Upper lobe of left lung (tissue), 6 donors: ENCODE measurements around the gene KCNQ1OT1. TPM values are rescaled to one million over a fixed set of nuclear protein-coding genes. Genes with fewer than 3 reads are reported as not detected.

Experiments used
- ATAC-seq, 2 donors: fragments of 200-7000 bp; cut with Tn5 transposase; one replicate each; pipeline ENCODE4 v1.9.1; 2022; ENCODE audit warnings: mild to moderate bottlenecking in 2 of 2, moderate library complexity in 2 of 2; ENCODE audit not compliant: low FRiP score in 2 of 2
- DNase-seq, 2 donors: peaks; one replicate each; pipeline ENCODE4 v3.0.0-alpha.2; 2019 to 2020
- H3K27ac ChIP-seq, 4 donors: fragments of 200-600 bp; sonication (generic); one replicate each; pipeline ENCODE4 v1.5.1; 2016 to 2019
- H3K27me3 ChIP-seq, 4 donors: fragments of 200-600 bp; sonication (generic); one replicate each; pipeline ENCODE4 v1.5.1; 2017 to 2019
- H3K36me3 ChIP-seq, 4 donors: fragments of 200-600 bp; sonication (generic); one replicate each; pipeline ENCODE4 v1.5.1; 2016 to 2019
- H3K4me1 ChIP-seq, 4 donors: fragments of 200-600 bp; sonication (generic); one replicate each; pipeline ENCODE4 v1.5.1; 2018 to 2019
- H3K4me3 ChIP-seq, 4 donors: fragments of 200-600 bp; sonication (generic); one replicate each; pipeline ENCODE4 v1.5.1; 2017 to 2019; ENCODE audit warnings: mild to moderate bottlenecking in 2 of 4, moderate library complexity in 1 of 4
- H3K9me3 ChIP-seq, 4 donors: fragments of 200-600 bp; sonication (generic); one replicate each; pipeline ENCODE4 v1.5.1; 2018 to 2019
- EP300 ChIP-seq, 4 donors: sonication (generic); formaldehyde crosslinking; IDR thresholded peaks; one replicate each; pipeline ENCODE4 v1.5.1; 2017; ENCODE audit warnings: antibody characterized with exemption in 4 of 4, control low read depth in 2 of 4
- POLR2A ChIP-seq, 4 donors: fragments of 450-650 bp; IDR thresholded peaks; one replicate each; pipeline ENCODE4 v1.5.1; 2016 to 2017; ENCODE audit warnings: antibody characterized with exemption in 4 of 4, mild to moderate bottlenecking in 2 of 4
- POLR2AphosphoS5 ChIP-seq, 2 donors: sonication (generic); formaldehyde crosslinking; IDR thresholded peaks; one replicate each; pipeline ENCODE4 v1.5.1; 2017; ENCODE audit warnings: antibody characterized with exemption in 2 of 2
- WGBS, 2 donors: methylation state at CpG; one replicate each; pipeline ENCODE4 v1.1.5; 2017 to 2018; 5-methylcytosine and 5-hydroxymethylcytosine counted together
- total RNA-seq, 6 donors: library from RNA; depleted of rRNA in 4 of 6; stranded (reverse); fragments of >200 nt in 4 of 6; gene quantifications; one replicate each; pipeline versions ENCODE4 v1.1.0 to v1.2.1, GENCODE V29; 2016 to 2021
- TF ChIP-seq, protein P1 (sequence below), 6 experiments: fragments of 450-650 bp in 4 of 6; fragments of 200-600 bp in 2 of 6; sonication (generic) in 2 of 6; IDR thresholded peaks; one replicate each; pipeline ENCODE4 v1.5.1; 2016 to 2019; ENCODE audit warnings: antibody characterized with exemption in 6 of 6
- donor health status: DM: no; HTN: no; CAD: no; lungs with moderate emphysema.
- donor health status: DM: no; HTN: yes; CAD: no; lungs with severe emphysema.

The KCNQ1OT1 gene
- total RNA-seq, 6 donors from 2014 or later = 1.1 to 6.3 (median 4.1) TPM

DNA sequence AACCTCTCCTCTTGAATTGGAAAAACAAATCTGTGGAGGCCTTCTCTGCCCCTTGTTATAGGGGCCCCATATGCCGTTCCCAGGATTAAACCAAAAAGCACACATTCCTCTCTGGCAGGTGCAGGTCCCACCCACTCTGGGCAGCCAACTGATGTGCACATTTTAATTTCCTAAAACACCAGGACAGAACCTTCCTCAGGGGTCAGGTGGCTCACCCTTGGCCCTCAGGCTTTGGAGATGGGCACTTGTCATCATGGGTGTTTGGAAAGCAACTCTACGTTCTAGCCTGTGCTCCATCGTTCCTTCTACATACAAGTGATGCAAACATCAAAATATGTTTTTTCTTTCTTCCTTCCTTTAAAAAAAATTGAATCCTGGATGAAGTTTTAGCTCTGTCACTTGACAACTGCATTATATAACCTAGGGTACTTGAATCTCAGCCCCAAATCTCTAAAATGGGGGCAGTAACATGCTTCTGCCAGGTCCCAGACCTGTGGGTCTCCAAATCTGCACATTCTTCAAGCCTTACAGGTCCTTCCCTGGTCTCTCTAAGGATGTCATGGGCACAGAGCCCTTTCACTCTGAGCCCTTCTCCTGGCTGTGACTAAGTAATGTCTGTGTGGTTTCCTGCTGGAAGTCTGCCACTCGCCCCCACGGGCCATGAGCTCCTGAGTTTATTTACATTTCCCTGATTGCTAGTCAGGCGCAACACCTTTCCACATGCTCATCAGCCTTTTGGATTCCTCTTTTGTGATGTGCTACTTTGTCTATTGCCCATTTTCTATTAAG lies 43.8 kb downstream of the KCNQ1OT1 start:
- ATAC-seq (no peak), DNase-seq (no peak)
- WGBS, 2 donors = 35 to 46% methylated on average over 5 to 6 of the region's 6 CpGs
- H3K4me3 ChIP-seq = no peak overlapping the region
- peaks cover 0 to 4% (median 2%) of the 10 kb centered on the region in 4 donors for H3K4me1 ChIP-seq
- no peak overlapping the region for H3K27ac ChIP-seq
- H3K9me3 ChIP-seq = peaks cover 6 to 41% (median 21%) of the 10 kb centered on the region in 4 donors
- no peaks in the 10 kb centered on the region for H3K36me3 ChIP-seq
- no peak for TF ChIP-seq POLR2AphosphoS5 (IDR thresholded peaks at IDR 0.05)
- TF ChIP-seq POLR2A (IDR thresholded peaks at IDR 0.05) = no peak
- TF ChIP-seq, protein P1, sequence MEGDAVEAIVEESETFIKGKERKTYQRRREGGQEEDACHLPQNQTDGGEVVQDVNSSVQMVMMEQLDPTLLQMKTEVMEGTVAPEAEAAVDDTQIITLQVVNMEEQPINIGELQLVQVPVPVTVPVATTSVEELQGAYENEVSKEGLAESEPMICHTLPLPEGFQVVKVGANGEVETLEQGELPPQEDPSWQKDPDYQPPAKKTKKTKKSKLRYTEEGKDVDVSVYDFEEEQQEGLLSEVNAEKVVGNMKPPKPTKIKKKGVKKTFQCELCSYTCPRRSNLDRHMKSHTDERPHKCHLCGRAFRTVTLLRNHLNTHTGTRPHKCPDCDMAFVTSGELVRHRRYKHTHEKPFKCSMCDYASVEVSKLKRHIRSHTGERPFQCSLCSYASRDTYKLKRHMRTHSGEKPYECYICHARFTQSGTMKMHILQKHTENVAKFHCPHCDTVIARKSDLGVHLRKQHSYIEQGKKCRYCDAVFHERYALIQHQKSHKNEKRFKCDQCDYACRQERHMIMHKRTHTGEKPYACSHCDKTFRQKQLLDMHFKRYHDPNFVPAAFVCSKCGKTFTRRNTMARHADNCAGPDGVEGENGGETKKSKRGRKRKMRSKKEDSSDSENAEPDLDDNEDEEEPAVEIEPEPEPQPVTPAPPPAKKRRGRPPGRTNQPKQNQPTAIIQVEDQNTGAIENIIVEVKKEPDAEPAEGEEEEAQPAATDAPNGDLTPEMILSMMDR (IDR thresholded peaks at IDR 0.05) = no peak
- no peak for TF ChIP-seq EP300 (IDR thresholded peaks at IDR 0.05)
- H3K27me3 ChIP-seq = no peaks in the 10 kb centered on the region

DNA sequence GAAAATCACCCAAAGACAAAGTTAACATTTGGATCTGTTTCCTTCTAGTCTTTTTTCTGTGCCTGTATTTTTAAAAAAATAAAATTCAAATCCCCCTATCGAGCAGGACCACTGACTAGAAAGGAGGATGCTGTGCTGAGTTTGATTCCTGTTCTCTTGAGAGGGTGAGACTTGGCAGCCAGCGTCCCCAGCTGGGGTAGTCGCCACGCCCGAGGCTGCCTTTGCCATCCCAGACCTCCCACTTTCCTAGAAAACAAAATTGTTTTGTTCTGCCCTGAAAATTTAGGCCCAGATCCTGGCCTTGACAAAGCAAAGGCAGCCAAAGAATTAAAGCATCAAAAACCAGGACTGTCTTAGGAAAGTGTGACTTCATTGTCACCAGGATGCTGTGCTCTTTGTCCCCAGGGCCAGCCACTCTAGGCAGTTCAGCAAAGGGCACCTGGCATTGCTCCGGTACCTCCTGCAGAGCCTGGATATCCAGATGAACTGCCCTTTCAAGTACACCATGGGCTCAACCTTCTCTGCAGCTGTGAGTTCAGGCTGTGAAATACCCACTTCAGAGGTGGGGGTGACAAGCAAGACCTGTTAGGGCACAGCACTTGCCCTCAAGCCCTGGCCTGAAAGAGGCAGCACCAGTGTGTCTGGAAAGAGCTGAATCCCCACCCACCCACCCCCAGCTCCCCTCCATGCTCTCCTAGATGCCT lies 44.6 kb downstream of the KCNQ1OT1 start:
- DNase-seq (no peak), ATAC-seq (peak in 1 of 2 donors; percentile 9)
- no peaks in the 10 kb centered on the region for H3K27me3 ChIP-seq
- WGBS, 2 donors = 91 to 96% methylated on average over 6 of the region's 6 CpGs
- H3K36me3 ChIP-seq = no peaks in the 10 kb centered on the region
- peaks cover 0 to 4% (median 2%) of the 10 kb centered on the region in 4 donors for H3K4me1 ChIP-seq
- TF ChIP-seq POLR2A (IDR thresholded peaks at IDR 0.05) (no peak), POLR2AphosphoS5 (IDR thresholded peaks at IDR 0.05) (no peak), EP300 (IDR thresholded peaks at IDR 0.05) (no peak)
- TF ChIP-seq, protein P1 (IDR thresholded peaks at IDR 0.05) = no peak
- peaks cover under 1 to 44% (median 25%) of the 10 kb centered on the region in 4 donors for H3K9me3 ChIP-seq
- no peak overlapping the region for H3K27ac ChIP-seq
- no peak overlapping the region for H3K4me3 ChIP-seq

DNA sequence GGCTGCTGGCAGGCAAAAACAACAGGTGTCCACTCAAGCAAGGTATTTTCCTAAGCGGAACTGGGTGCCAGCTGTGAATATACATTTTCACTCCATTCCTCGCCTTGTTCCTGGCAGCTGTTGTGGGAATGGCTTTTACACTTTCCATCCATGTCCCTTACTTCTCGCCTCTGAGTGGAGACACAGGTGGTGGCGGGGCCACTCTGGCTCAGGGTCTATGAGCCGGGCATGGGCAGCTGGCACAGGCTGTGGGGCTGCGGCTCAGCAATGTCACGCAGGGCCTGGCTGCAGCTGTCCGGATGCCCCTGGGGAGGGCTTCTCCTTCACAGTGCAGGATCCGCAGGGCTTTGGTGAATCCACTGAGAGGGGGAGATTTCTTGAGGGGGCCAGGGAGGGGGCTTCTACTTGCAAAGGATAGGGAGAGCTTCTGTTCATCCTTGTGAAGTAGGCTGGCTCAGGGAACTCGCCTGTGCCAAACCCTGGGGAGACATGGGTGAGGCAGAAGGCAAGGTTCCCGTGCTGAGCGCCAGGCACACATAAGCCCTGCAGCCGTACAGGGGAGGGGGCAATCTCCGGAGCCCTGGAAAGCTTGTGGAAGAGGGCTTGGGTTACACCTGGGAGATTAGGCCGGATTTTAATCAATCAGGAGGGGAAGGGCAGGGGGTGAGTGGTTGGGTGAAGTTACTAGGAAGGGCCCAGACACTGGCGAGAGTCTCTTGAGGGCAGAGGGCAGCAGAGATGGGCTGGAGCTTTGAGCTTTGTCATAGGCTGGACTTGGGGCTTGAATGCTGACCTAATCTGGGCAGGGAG lies 45.7 kb downstream of the KCNQ1OT1 start:
- 92 to 93% methylated on average over 16 of the region's 16 CpGs for WGBS, 2 donors
- TF ChIP-seq, protein P1 (IDR thresholded peaks at IDR 0.05) = no peak
- TF ChIP-seq POLR2AphosphoS5 (IDR thresholded peaks at IDR 0.05) = no peak
- no peak for TF ChIP-seq EP300 (IDR thresholded peaks at IDR 0.05)
- TF ChIP-seq POLR2A (IDR thresholded peaks at IDR 0.05) = no peak
- Histone ChIP-seq H3K9me3 (peaks cover 11 to 54% (median 31%) of the 10 kb centered on the region in 4 donors), H3K4me1 (peaks cover 0 to 4% (median 2%) of the 10 kb centered on the region in 4 donors), H3K27ac (no peak overlapping the region), H3K4me3 (no peak overlapping the region), H3K27me3 (no peaks in the 10 kb centered on the region), H3K36me3 (no peaks in the 10 kb centered on the region)
- DNase-seq = peak in 1 of 2 donors; percentile 58
- ATAC-seq = no peak

DNA sequence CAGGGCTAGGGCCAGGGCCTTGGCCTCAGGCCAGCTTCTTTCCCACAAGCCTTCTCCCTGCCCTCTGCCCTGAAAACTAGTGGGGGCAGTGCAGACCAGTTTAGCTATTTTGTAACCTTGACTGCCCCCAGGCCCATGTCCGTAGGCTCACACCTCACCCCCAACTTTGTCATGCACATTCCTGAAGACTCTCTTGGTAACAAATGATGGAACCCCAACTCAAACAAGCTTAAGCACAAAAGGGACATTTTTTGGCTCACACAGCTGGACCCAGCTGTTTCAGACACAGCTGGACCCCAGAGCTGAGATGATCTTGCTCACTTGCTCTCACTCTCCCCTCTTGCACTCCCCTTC lies 46.6 kb downstream of the KCNQ1OT1 start:
- Histone ChIP-seq H3K27ac (no peak overlapping the region), H3K9me3 (peaks cover 18 to 62% (median 35%) of the 10 kb centered on the region in 4 donors), H3K36me3 (no peaks in the 10 kb centered on the region), H3K4me3 (no peak overlapping the region), H3K4me1 (peaks cover 0 to 4% (median 2%) of the 10 kb centered on the region in 4 donors), H3K27me3 (no peaks in the 10 kb centered on the region)
- TF ChIP-seq POLR2A (IDR thresholded peaks at IDR 0.05) (no peak), POLR2AphosphoS5 (IDR thresholded peaks at IDR 0.05) (no peak), EP300 (IDR thresholded peaks at IDR 0.05) (no peak)
- TF ChIP-seq, protein P1 (IDR thresholded peaks at IDR 0.05) = no peak
- ATAC-seq (no peak), DNase-seq (no peak)
- WGBS, 2 donors = 93 to 100% methylated on average over 1 of the region's 1 CpG
